ENCODE measurements around the gene PACSIN3.
A peak's percentile ranks its signal among the peaks of the same experiment; 100 is the strongest.

PACSIN3 gene

GRCh38 chr11:47176328-47177228 is 9.7 kb downstream of the PACSIN3 start, which contains the start of gene ARFGAP2:
ARFGAP2 (minus strand) TSS chr11:47176879; CDS start chr11:47176853, 26 bp downstream.
- DNase-seq = peak; percentile 75 to 98 (median 95)

GRCh38 chr11:47175746-47176327 is 10.4 kb downstream of the PACSIN3 start:
- DNase-seq = no peak

- no peak for DNase-seq
Observed at GRCh38 chr11:47172740-47173336, 13.4 kb downstream of the PACSIN3 start.

DNA sequence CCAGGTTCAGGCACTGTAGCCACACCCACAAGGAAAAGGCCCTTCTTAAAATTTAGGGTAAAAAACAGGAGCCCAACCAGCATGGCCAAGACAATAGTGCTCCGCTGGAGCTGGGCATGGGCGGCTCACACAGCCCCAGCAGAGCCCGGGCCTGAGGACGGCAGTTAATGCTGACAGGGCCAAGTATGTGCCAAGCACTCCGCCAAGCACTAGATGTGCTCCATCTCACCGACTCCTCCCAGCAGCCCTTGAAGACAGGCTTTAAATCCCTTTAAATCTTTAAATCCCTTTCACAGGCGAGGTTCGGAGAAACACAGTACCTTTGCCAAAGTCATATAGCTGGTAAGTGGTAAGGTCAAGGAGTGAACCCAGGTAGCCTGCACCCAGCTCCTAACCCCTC is 14.4 kb downstream of the PACSIN3 start:
- DNase-seq = peak in 4 of 51 donors; percentile 9 to 44 (median 24)

DNA sequence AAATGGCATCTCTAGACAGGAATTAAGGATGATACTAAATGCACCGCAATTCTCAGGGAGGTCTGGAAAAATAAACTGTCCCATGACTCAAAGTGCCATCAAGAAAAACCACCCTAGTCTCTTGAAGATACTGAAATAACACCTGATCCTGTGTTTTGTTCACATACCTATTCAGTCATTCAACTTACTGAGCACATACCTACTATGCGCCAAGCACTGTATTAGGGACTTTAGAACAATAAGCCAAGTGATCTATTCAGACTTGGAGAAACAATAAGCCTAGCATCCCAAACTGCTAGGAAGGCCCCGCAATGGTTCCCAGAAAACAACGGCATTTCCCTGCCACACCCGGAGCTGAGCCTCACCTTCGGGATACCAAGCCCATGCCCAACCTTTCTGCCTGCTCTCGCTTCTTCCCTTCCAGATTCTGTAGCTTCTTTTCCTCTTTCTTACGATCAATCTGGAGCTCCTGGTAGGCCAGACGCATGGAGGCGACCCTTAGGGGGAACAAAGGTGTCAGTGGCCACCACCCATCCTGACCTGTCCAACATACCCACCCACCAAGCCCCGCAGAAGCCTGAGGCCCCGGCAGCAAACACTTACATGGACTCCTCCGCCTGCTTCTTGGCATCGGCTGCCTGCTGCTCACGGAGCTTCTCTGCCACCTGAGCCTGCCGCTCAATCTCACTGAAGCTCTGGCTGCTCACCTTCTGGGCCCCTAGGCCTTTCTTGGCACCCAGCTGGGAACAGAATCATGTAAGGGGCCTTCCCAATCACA is 15.0 kb downstream of the PACSIN3 start:
- no peak for DNase-seq

DNA sequence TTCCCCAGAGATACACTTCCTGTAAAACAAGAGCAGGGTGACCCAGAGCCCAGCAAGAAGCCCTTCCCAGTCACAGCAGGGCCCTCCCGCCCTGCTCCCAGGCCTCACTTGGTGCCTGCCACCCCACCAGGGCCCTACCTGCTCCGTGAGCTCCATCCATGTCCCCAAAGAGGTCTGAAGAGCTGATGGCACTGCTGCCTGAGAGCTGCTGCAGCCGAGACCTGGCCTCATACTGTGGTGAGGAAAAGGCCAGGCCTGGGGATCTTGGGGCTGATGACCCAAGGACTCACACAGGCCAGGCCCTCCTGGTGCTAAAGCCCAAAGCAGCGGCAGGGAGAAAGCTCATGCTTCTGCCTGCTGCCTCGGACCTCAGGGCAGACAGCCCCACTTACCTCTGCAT is 19.9 kb downstream of the PACSIN3 start:
- DNase-seq = no peak

DNA sequence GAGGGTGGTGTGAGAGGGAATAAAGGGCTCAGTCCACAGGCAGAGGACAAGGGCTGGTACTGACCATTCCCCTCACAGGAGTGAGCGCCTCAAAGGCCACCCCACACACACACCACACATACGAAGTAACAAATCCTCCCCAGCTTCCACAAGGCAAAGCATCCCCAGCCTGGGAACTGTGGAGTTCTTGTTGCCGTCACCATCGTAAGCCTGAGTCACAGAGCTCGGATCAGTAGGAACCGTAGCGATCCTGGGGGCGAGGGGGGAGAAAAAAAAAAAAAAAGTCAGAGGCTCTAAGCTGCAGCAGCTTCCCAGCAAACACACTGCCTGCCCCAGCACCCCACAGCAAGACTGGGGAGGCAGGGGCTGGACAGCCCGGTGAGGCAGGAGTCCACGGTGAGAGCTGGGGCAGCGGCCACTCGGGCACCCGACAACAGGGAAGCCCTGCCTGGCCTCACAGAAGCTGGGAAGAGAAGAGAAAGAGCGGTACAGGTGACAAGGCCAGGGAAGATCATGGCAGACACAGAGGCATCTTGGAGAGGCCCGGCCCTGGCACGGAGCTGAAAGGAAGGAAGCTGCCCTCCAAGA is 20.9 kb downstream of the PACSIN3 start:
- no peak for DNase-seq

DNA sequence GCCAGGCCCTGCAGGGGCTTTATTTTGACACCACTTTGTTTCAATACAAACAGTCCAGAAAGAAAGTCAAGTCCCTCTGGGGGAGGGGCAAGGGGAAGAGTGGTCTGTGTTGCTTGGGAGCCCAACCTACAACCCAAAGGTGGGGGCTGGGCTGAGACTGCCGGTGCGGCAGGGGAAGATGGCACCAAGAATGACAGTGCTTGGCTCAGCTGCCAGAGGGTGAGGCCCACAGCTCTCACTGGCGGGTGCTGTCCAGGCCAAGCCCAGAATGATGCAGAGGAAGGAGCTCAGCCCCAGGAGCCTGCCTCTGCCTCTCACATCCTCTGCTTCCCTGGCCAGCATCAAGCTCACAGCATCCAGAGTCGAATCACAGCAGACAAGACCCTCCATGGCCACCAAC is 21.9 kb downstream of the PACSIN3 start:
- DNase-seq = no peak

DNA sequence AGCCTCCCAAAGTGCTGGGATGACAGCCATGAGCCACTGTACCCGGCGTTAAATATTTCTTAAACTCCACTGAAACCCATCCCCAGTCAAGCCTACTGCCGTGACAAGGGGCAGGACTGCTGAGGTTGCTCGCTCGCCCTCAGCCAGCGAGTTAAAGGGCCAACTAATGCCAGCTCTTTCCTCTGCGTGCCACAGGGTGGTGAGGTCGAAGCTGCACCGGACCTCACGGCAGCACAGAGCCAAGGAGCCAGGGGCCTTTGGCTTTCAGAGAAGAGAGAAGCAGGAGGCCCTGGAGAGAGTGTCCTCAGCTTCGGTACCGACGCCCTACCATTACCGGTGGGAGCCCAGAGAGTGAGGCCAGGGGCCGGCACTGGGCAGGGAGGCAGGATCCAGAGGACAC is 22.3 kb downstream of the PACSIN3 start:
- DNase-seq = no peak

DNA sequence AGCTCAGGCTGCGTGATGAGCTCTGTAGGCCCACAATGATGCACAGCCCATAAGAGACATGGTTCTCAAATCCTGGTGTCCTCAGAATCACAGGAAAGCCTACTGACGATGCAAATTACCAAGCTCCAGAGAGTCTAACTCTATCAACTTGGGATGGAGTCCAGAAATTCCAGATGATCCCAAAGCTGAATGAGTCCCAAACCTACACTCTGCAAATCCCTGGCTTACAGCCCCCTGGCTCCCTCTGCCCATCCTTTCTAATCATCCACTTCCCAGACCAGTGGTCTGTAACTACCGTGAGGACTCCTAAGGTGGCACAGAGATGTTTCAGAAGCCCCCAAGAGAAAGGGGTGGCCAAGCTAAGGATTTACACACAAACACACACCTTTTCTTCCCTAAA is 23.0 kb downstream of the PACSIN3 start:
- DNase-seq = no peak

- DNase-seq = no peak
Observed at GRCh38 chr11:47162426-47162825, 23.8 kb downstream of the PACSIN3 start.

GRCh38 chr11:47161890-47162289 is 24.3 kb downstream of the PACSIN3 start:
- no peak for DNase-seq

DNA sequence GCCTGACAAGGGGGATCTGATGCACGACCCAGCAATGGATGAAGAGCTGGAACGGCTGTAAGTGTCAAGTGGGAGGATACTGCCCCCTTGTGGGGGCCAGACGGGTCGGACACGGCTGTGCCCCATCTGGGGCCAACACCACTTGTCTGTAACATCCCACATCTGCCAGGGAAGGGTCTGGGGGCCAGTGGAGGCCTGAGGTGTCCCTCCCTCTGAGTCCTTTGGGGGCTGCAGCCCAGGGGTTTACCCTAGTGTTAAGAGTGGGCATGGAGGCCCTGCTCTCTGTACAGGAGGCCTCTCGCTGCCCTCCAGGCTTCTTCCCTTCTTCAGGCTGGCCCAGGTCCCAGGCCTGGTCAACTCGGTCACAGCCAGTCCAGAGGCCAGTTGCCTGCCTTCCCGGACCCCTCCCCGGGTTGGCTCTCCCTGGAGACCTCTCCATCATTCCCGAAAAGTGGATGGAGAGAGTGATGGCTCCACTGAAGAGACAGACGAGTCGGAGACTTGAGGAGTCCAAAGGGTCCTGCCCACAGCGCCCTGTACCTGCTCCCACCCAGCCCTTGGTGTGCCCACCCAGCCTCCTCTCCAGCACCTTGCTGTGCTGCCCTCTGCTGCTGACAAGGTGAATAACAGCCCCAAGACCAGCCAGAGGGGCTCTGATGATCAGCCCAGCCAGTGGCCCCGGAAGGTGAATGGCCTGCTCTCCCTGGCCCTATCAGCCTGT is 24.9 kb downstream of the PACSIN3 start:
- peak in 39 of 51 donors; percentile 14 to 76 (median 47) for DNase-seq

- DNase-seq = peak in 1 of 51 donors; percentile 16
Observed at GRCh38 chr11:47160753-47161133, 25.5 kb downstream of the PACSIN3 start.

- no peak for DNase-seq
Observed at GRCh38 chr11:47158242-47158641, 28.0 kb downstream of the PACSIN3 start.

DNA sequence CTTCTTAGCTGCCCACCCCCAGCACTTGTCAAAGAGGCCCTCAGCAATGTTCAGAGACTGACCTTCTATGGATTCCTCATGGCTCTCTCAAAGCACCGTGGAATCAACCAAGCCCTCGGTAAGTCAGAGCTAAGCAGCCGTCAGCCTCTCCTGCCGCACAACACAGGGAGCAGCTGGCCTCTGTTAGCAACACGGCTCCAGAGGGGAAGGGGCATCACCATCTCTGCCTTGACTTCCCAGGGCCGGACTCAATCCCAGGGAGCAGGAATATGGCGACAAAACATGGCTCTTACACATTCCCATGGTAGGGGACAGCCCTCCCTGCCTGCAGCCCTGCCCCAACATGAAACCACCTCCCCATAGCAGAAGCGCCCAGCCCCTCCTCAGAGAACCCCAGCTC is 28.4 kb downstream of the PACSIN3 start:
- no peak for DNase-seq

GRCh38 chr11:47156951-47157350 is 29.3 kb downstream of the PACSIN3 start:
- no peak for DNase-seq

GRCh38 chr11:47156333-47156732 is 29.9 kb downstream of the PACSIN3 start:
- DNase-seq = no peak

- DNase-seq = no peak
Observed at GRCh38 chr11:47155879-47156278, 30.4 kb downstream of the PACSIN3 start.
